ENCODE data around the gene GPR162. TPM values are rescaled to one million over a fixed set of nuclear protein-coding genes. Genes with fewer than 3 reads are reported as not detected.

The GPR162 gene
- total RNA-seq, 1 experiment from 2014 or later = 18.3 TPM

GRCh38 chr12:6860116-6860515 lies 38.5 kb downstream of the GPR162 start:
- no peak for DNase-seq (ENCODE audit: low spot score)
- H3K27me3 ChIP-seq (replicated peaks; ENCODE audit: insufficient read depth, low read depth, low read length, poor library complexity) = no peaks in the 10 kb centered on the region
- ChIA-PET POLR2A (ENCODE audit: low non-redundant PET) (no interaction called here), CTCF (no interaction called here)
- no peak overlapping the region for H3K4me3 ChIP-seq (ENCODE audit: low read depth, low read length, poor library complexity, severe bottlenecking)
- intact Hi-C loops (cut with micrococcal nuclease; ENCODE audit: unreplicated experiment) = no loop called here
- no peak overlapping the region for H3K27ac ChIP-seq (ENCODE audit: low read depth, low read length, poor library complexity, severe bottlenecking)
- TF ChIP-seq EZH2 (IDR thresholded peaks at IDR 0.05; ENCODE audit: borderline replicate concordance, low read depth, low read length, poor library complexity, severe bottlenecking) = no peak
- TF ChIP-seq, protein P1, sequence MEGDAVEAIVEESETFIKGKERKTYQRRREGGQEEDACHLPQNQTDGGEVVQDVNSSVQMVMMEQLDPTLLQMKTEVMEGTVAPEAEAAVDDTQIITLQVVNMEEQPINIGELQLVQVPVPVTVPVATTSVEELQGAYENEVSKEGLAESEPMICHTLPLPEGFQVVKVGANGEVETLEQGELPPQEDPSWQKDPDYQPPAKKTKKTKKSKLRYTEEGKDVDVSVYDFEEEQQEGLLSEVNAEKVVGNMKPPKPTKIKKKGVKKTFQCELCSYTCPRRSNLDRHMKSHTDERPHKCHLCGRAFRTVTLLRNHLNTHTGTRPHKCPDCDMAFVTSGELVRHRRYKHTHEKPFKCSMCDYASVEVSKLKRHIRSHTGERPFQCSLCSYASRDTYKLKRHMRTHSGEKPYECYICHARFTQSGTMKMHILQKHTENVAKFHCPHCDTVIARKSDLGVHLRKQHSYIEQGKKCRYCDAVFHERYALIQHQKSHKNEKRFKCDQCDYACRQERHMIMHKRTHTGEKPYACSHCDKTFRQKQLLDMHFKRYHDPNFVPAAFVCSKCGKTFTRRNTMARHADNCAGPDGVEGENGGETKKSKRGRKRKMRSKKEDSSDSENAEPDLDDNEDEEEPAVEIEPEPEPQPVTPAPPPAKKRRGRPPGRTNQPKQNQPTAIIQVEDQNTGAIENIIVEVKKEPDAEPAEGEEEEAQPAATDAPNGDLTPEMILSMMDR (conservative IDR thresholded peaks at IDR 0.05; ENCODE audit: low read depth, low read length) = no peak
- no TSS peak for BruUV-seq (replicated peaks)
- no peaks in the 10 kb centered on the region for H3K4me1 ChIP-seq (ENCODE audit: insufficient read depth, low read length, poor library complexity, severe bottlenecking)
- H3K9me3 ChIP-seq (ENCODE audit: low read depth, low read length, poor library complexity, severe bottlenecking) = no peaks in the 10 kb centered on the region
- peaks cover 91% of the 10 kb centered on the region for H3K36me3 ChIP-seq (ENCODE audit: insufficient read depth, low read length, poor library complexity, severe bottlenecking)

DNA sequence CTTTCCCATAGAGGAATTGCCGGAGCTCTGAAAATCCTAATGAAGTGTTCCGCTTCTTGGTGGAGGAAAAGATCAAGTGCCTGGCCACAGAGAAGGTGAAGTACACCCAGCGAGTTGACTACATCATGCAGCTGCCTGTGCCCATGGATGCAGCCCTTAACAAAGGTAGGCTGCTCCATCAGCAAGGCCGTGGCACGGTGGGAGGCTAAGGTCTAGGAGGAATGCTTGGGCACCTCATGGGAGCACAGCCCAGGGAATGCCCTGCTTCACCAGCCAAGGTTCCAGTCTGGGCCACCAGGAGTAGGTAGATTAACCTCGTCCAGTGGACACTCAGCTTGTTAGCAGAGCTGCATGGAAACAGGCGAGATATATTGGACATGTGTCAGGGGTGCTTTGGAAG lies 39.3 kb downstream of the GPR162 start:
- TF ChIP-seq, protein P1 (conservative IDR thresholded peaks at IDR 0.05; ENCODE audit: low read depth, low read length) = no peak
- no peak for TF ChIP-seq EZH2 (IDR thresholded peaks at IDR 0.05; ENCODE audit: borderline replicate concordance, low read depth, low read length, poor library complexity, severe bottlenecking)
- Histone ChIP-seq H3K9me3 (ENCODE audit: low read depth, low read length, poor library complexity, severe bottlenecking) (no peaks in the 10 kb centered on the region), H3K36me3 (ENCODE audit: insufficient read depth, low read length, poor library complexity, severe bottlenecking) (peaks cover 86% of the 10 kb centered on the region), H3K27me3 (replicated peaks; ENCODE audit: insufficient read depth, low read depth, low read length, poor library complexity) (no peaks in the 10 kb centered on the region), H3K4me3 (ENCODE audit: low read depth, low read length, poor library complexity, severe bottlenecking) (no peak overlapping the region), H3K4me1 (ENCODE audit: insufficient read depth, low read length, poor library complexity, severe bottlenecking) (peaks cover under 1% of the 10 kb centered on the region), H3K27ac (ENCODE audit: low read depth, low read length, poor library complexity, severe bottlenecking) (no peak overlapping the region)
- CTCF ChIA-PET = interaction anchor here (0.6 to 0.7 kb wide), 2 partner anchors 49 to 203 kb away, joined by 4 to 7 read pairs; no protein-coding TSS in a partner anchor
- intact Hi-C loops (cut with micrococcal nuclease; ENCODE audit: unreplicated experiment) = no loop called here
- POLR2A ChIA-PET (ENCODE audit: low non-redundant PET) = no interaction called here
- no peak for DNase-seq (ENCODE audit: low spot score)
- no TSS peak for BruUV-seq (replicated peaks)

- ChIA-PET CTCF (interaction anchor here (0.6 to 0.7 kb wide), 2 partner anchors 50 to 202 kb away, joined by 4 to 7 read pairs; no protein-coding TSS in a partner anchor), POLR2A (ENCODE audit: low non-redundant PET) (no interaction called here)
- no TSS peak for BruUV-seq (replicated peaks)
- Histone ChIP-seq H3K9me3 (ENCODE audit: low read depth, low read length, poor library complexity, severe bottlenecking) (no peaks in the 10 kb centered on the region), H3K27me3 (replicated peaks; ENCODE audit: insufficient read depth, low read depth, low read length, poor library complexity) (no peaks in the 10 kb centered on the region), H3K4me3 (ENCODE audit: low read depth, low read length, poor library complexity, severe bottlenecking) (no peak overlapping the region), H3K27ac (ENCODE audit: low read depth, low read length, poor library complexity, severe bottlenecking) (no peak overlapping the region), H3K36me3 (ENCODE audit: insufficient read depth, low read length, poor library complexity, severe bottlenecking) (peaks cover 84% of the 10 kb centered on the region), H3K4me1 (ENCODE audit: insufficient read depth, low read length, poor library complexity, severe bottlenecking) (peaks cover 5% of the 10 kb centered on the region)
- TF ChIP-seq, protein P1 (conservative IDR thresholded peaks at IDR 0.05; ENCODE audit: low read depth, low read length) = no peak
- TF ChIP-seq EZH2 (IDR thresholded peaks at IDR 0.05; ENCODE audit: borderline replicate concordance, low read depth, low read length, poor library complexity, severe bottlenecking) = no peak
- intact Hi-C loops (cut with micrococcal nuclease; ENCODE audit: unreplicated experiment) = no loop called here
- no peak for DNase-seq (ENCODE audit: low spot score)
Measured at GRCh38 chr12:6861391-6861790, 39.8 kb downstream of the GPR162 start.

All from A673 (cell line).